D341Med (cell line): ENCODE measurements around the gene PHTF1.

Experiments
- DNase-seq: peaks from one replicate; pipeline ENCODE4 v3.0.0; 2012; ENCODE audit warnings: low spot score

The PHTF1 gene

DNA sequence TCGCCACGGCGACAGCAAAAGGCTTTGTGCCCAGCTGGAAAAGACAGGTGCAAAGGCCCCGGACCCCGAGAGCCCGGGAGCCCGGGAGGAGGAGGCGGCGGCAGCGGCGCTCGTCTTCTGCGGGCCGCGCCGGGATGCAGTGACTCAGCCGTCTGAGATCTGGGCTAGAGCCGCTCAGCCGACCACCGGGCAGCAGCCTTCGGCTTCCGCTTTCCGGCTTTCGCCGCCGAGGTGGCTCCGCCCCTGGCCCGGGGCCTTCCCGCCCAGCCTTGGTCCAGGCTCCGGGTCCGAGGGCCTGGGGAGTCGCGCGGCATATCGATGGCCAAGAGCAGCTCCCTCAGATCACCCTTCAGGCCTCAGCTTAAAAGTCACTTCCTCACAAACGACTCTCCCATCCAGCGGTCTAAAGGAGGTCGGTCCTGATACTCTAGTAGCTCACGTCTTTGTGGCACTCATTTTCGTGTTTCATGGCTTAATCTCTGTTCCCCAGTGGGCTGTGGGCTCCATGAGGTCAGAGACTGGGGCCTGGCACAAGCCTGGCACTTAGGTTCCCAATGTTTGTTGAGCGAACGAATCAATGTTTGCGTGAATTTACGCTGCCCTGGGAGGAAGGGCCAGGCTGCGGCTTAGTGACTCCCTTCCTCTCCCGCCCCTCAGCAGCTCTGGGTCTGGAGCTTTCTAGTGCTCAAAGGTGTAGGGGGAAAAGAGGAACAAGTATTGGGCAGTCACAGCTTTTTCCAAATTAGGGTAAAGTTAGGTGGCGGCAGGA is at the start of gene PHTF1:
TSS of gene PHTF1 (minus strand) at position 154 of the 769 bp plus-strand sequence. CDS start 783 bp downstream, outside the sequence.
- DNase-seq: peak; percentile 73

GRCh38 chr1:113808450-113809195 is 49.3 kb upstream of the PHTF1 start:
- DNase-seq: no peak

- no peak for DNase-seq
These were observed 46.4 kb upstream of the PHTF1 start for GRCh38 chr1:113805639-113806038.

DNA sequence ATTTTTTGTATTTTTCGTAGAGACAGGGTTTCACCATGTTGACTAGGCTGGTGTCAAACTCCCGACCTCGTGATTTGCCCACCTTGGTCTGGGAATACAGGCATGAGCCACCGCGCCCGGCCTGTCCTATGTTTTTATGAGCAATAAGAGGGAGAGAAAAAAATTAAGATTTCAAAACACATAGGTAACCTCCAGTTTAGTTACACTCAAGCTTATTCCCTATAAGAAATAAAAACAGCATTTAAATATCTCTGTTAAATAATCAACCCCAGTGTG is 45.9 kb upstream of the PHTF1 start:
- DNase-seq: no peak

- no peak for DNase-seq
These were observed 45.4 kb upstream of the PHTF1 start for GRCh38 chr1:113804421-113805255.

GRCh38 chr1:113802367-113803007 is 43.2 kb upstream of the PHTF1 start:
- DNase-seq: no peak

DNA sequence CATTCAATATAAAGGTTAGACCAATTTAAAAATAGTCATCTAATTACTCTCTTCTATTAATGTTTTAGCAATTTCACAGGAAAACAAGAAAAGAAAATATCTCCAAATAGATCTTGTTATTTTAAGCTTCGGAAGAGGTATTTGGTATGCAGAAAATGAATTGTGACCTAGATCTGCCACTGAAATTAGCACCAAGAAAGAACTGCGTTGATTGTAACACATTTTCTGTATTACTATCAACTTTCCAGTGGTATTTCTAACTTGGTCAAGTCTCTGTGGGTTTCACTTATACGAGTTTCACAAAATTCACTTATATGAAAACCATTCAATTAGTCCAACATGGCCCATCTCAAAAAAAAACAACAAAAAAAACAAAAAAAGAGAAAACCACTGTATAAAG is 41.2 kb upstream of the PHTF1 start:
- DNase-seq: no peak

- DNase-seq: no peak
These were observed 38.2 kb upstream of the PHTF1 start for GRCh38 chr1:113797472-113797871.

- no peak for DNase-seq
These were observed 34.9 kb upstream of the PHTF1 start for GRCh38 chr1:113793878-113794834.

DNA sequence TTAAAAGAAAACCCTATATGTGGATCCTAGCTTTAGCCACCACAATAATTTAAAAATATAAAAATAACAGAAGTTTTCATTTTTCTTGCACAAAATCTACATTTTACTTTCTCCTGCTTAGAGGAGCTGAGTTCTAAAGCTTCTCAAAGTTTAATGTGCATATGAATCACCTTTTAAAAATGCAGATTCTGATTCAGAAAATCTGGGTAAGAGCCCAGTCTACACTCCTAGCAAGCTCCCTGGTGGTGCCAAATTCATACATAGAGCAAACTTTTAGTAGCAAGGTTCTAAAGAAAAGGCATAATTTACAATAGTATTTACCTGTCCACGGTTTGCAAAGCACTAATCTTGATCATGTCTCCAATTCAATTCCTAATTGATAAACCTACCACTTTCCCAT is 33.7 kb upstream of the PHTF1 start:
- DNase-seq: no peak

DNA sequence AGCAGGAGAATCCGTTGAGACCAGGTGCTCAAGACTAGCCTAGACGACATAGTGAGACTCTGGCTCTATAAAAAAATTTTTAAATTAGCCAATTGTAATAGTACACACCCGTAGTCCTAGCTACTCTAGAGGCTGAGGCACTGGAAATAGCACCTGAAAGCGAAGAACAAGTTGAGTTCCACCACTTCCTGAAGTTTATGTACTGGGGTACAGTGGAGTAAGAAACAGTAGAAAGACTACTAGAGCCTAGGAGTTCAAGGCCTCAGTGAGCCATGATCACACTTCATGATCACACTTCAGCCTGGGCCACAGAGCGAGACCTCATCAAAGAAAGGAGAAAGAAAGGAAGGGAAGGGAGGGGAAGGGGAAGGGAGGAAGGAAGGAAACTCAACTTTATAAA is 33.2 kb upstream of the PHTF1 start:
- DNase-seq: no peak

DNA sequence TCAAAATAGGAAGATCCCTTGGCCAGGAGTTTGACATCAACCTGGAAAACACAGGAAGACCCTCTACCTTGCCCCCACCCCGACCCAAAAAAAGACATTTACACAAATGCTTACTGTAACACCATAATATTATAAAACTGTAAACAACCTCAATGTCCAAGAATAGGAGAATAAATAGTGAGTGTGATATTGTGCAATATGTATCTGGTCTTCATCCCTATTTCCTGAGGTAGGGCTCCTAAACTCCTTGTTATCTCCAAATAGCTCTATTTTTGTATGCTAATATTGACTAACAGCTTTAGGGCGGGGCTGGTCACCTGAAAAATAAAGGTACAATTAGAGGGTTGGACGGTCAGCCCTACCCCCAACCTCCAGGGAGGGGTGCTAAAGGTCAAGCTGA is 29.5 kb upstream of the PHTF1 start:
- no peak for DNase-seq

DNA sequence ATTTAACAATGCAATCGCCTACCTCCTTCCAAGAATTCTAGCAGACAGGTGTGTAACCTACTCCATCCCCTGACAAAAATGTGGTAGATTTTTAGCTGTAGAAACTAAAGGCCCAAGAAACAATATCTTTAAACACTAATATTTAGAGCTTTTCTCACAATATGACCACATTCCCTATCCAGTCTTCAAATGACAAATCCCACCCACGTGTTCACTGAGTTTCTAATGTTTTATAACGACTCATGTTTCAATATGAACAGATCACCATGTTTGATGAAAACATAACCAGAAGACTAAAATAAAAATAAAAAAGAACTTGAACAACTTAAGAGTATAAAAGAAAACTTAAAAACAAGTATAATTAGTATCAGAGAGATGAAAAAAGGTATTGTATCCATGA is 28.4 kb upstream of the PHTF1 start:
- no peak for DNase-seq

- no peak for DNase-seq
These were observed 26.8 kb upstream of the PHTF1 start for GRCh38 chr1:113786069-113786468.

DNA sequence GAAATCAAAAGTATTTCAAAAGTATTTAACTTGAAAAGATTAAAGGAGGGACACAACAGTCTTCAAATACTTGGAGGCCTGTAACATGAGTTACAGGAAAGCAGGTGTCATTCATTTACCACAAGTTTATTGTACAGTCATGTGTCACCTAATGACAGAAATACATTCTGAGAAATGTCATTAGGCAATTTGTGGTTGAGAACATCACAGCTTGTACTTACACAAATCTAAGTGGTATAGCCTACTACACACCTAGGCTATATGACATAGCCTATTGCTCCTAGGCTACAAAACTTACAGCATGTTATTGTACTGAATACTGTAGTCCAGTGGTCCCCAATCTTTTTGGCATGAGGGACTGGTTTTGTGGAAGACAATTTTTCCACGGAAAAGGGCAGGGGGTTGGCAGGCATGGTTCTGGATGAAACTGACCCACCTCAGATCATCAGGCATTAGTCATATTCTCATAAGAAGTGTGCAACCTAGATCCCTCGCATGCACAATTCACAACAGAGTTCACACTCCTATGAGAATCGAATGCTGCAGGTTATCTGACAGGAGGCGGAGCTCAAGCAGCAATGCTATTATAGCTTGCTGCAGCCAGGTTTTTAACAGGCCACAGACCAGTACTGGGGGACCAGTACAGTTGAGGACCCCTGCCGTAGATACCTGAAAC is 25.0 kb upstream of the PHTF1 start:
- no peak for DNase-seq

- no peak for DNase-seq
These were observed 24.2 kb upstream of the PHTF1 start for GRCh38 chr1:113783254-113784103.

GRCh38 chr1:113782406-113782805 is 23.1 kb upstream of the PHTF1 start:
- DNase-seq: no peak

DNA sequence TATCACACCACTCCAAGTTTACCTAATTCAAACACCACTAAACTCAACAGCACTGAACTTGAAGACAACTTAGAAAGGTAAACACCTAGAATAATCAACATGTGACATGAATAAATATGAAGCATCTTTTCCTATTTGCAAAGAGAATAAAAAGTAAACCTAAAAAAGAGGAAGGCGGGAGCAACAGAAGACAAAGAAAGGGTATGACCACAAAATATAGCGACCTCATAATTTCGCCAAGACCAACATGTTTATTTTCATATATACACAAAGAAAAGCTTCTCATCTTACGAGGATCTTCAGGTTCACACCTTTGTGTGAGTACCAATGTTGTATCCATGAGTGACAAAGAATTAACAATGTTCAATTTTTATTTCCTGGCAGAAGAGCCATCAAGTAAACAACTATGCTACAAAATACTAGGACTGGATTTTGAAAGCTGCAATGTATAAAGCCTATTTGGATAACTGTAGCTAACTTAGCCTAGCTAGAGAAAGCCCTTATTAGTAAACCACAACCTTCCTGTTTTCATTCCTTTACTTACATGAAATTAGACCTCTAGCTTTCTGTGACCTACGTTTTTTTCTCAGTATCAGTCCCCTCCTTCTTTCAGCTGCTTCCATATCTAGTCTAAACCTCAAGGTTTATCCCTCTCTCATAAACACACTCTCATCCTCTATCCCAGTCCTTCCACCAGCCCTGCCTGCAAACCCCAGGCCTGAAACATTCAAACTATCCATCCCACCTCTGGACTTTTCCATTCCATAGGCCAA is 21.3 kb upstream of the PHTF1 start:
- no peak for DNase-seq

DNA sequence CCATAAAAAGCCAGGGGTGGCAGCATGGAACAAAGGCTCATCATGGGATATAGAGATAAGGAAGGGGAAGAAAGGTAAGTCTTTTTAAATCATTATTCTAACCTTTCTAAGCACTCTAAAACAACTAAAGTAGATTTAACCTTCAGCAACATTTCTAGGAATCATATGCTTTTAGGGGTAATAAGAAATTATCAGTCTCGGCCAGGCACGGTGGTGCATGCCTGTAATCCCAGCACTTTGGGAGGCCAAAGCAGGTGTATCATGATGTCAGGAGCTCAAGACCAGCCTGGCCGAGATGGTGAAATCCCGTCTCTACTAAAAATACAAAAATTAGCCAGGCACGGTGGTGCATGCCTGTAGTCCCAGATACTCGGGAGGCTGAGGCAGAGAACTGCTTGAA is 20.3 kb upstream of the PHTF1 start:
- no peak for DNase-seq
